GM23338 (cell line): ENCODE results near the gene BCAR3. TPM values are rescaled to one million over a fixed set of nuclear protein-coding genes. Genes with fewer than 3 reads are reported as not detected.

Experiments
- ATAC-seq: fragments of 200-7000 bp; cut with Tn5 transposase; 3 replicates; pipeline ENCODE4 v1.9.1; 2020
- DNase-seq: peaks from one replicate; pipeline ENCODE4 v3.0.0-alpha.2; 2015; ENCODE audit warnings: low spot score
- H2AFZ ChIP-seq: fragments of 200-600 bp; sonication (generic); 2 replicates; pipeline ENCODE4 v1.8.0; 2016; ENCODE audit warnings: antibody characterized with exemption, mild to moderate bottlenecking, moderate library complexity
- H3F3A ChIP-seq: fragments of 200-600 bp; sonication (generic); replicated peaks from 2 replicates; pipeline ENCODE4 v1.8.0; 2017; ENCODE audit warnings: antibody characterized with exemption, mixed run types, low read depth
- H3K27ac ChIP-seq: fragments of 200-600 bp; sonication (generic); 2 replicates; pipeline ENCODE4 v1.6.1; 2016; ENCODE audit warnings: low read depth
- H3K27me3 ChIP-seq: fragments of 200-600 bp; sonication (generic); 2 replicates; pipeline ENCODE4 v1.8.0; 2016; ENCODE audit warnings: mild to moderate bottlenecking, mixed run types, moderate library complexity; ENCODE audit not compliant: insufficient read depth
- H3K36me3 ChIP-seq: fragments of 200-600 bp; sonication (generic); 2 replicates; pipeline ENCODE4 v1.8.0; 2016; ENCODE audit warnings: mild to moderate bottlenecking; ENCODE audit not compliant: insufficient read depth
- H3K4me1 ChIP-seq: fragments of 200-600 bp; sonication (generic); 2 replicates; pipeline ENCODE4 v1.8.0; 2016; ENCODE audit warnings: mild to moderate bottlenecking, moderate library complexity; ENCODE audit not compliant: insufficient read depth
- H3K4me2 ChIP-seq: fragments of 200-600 bp; sonication (generic); 2 replicates; pipeline ENCODE4 v1.7.1; 2017; ENCODE audit warnings: mixed run types
- H3K4me3 ChIP-seq: fragments of 200-600 bp; sonication (generic); 2 replicates; pipeline ENCODE4 v1.6.1; 2016; ENCODE audit warnings: mixed run types
- H3K79me2 ChIP-seq: fragments of 200-600 bp; sonication (generic); replicated peaks from 2 replicates; pipeline ENCODE4 v1.8.0; 2017; ENCODE audit warnings: mild to moderate bottlenecking; ENCODE audit not compliant: insufficient read depth
- H3K9me2 ChIP-seq: fragments of 200-600 bp; sonication (generic); 2 replicates; pipeline ENCODE4 v1.8.0; 2017; ENCODE audit not compliant: insufficient read depth
- H4K20me1 ChIP-seq: fragments of 200-600 bp; sonication (generic); replicated peaks from 2 replicates; pipeline ENCODE4 v1.8.0; 2017; ENCODE audit warnings: mild to moderate bottlenecking; ENCODE audit not compliant: insufficient read depth
- H3K27ac Mint-ChIP-seq: 2 replicates; pipeline ENCODE4 v1.8.0; 2020; ENCODE audit warnings: inconsistent platforms, mild to moderate bottlenecking, moderate library complexity, mixed read lengths
- H3K27me3 Mint-ChIP-seq: 3 replicates; pipeline ENCODE4 v1.8.0; 2022; ENCODE audit warnings: low read depth, mild to moderate bottlenecking, moderate library complexity, mixed read lengths, inconsistent platforms; ENCODE audit not compliant: insufficient read depth, poor library complexity
- H3K36me3 Mint-ChIP-seq: 3 replicates; pipeline ENCODE4 v1.8.0; 2021; ENCODE audit warnings: low read depth, mild to moderate bottlenecking, inconsistent platforms, moderate library complexity, mixed read lengths
- H3K4me1 Mint-ChIP-seq: 3 replicates; pipeline ENCODE4 v1.8.0; 2020; ENCODE audit warnings: mild to moderate bottlenecking, inconsistent platforms, mixed read lengths
- H3K4me3 Mint-ChIP-seq: 3 replicates; pipeline ENCODE4 v1.8.0; 2021; ENCODE audit warnings: moderate library complexity, mild to moderate bottlenecking, inconsistent platforms, mixed read lengths
- H3K9me3 Mint-ChIP-seq: 3 replicates; pipeline ENCODE4 v1.8.0; 2020; ENCODE audit warnings: moderate library complexity, mild to moderate bottlenecking, inconsistent platforms, mixed read lengths
- CREB1 ChIP-seq: fragments of 250-450 bp; sonication (Bioruptor Pico); IDR thresholded peaks from 2 replicates; pipeline ENCODE4 v1.5.0; 2020; ENCODE audit warnings: low read depth, mild to moderate bottlenecking, moderate library complexity
- ETS1 ChIP-seq: IDR thresholded peaks from 2 replicates; pipeline ENCODE4 v1.6.1; 2016; ENCODE audit warnings: antibody characterized with exemption
- EZH2 ChIP-seq: fragments of 200-600 bp; sonication (generic); IDR thresholded peaks from one replicate; pipeline ENCODE4 v1.8.0; 2017; ENCODE audit warnings: antibody characterized with exemption, mild to moderate bottlenecking, low read depth; ENCODE audit not compliant: unreplicated experiment
- EZH2phosphoT487 ChIP-seq: fragments of 200-600 bp; sonication (generic); IDR thresholded peaks from one replicate; pipeline ENCODE4 v1.8.1; 2018; ENCODE audit warnings: antibody characterized with exemption; ENCODE audit not compliant: unreplicated experiment
- JUNB ChIP-seq: IDR thresholded peaks from one replicate; pipeline ENCODE4 v1.6.1; 2016; ENCODE audit warnings: antibody characterized with exemption; ENCODE audit not compliant: unreplicated experiment
- NANOG ChIP-seq: IDR thresholded peaks from 2 replicates; pipeline ENCODE4 v1.6.1; 2016; ENCODE audit warnings: antibody characterized with exemption, borderline replicate concordance
- POLR2AphosphoS5 ChIP-seq: IDR thresholded peaks from 2 replicates; pipeline ENCODE4 v1.6.1; 2016; ENCODE audit warnings: antibody characterized with exemption, low read depth
- STAT1 ChIP-seq: IDR thresholded peaks from one replicate; pipeline ENCODE4 v1.6.1; 2016; ENCODE audit warnings: antibody characterized with exemption; ENCODE audit not compliant: unreplicated experiment
- ZNF114 ChIP-seq: fragments of 250-450 bp; sonication (Bioruptor Pico); IDR thresholded peaks from 2 replicates; pipeline ENCODE4 v1.5.0; 2020; ENCODE audit warnings: mild to moderate bottlenecking, moderate library complexity
- ZNF331 ChIP-seq: fragments of 250-450 bp; sonication (Bioruptor Pico); IDR thresholded peaks from 2 replicates; pipeline ENCODE4 v1.5.0; 2020; ENCODE audit warnings: low read depth, mild to moderate bottlenecking, moderate library complexity
- polyA plus RNA-seq: library from polyadenylated mRNA; unstranded; fragments of >200 nt; fragmentation: Nextera tagmentation; extraction: Ambion mirVana; gene quantifications from 2 replicates; pipeline ENCODE4 v1.2.1, GENCODE V29; 2016
- total RNA-seq: library from RNA; depleted of rRNA; stranded (reverse); fragments of >200 nt; shearing (Covaris generic); gene quantifications from 2 replicates; pipeline ENCODE4 v1.2.3, GENCODE V29; 2014
- TF ChIP-seq, protein P1 (sequence below): fragments of 250-450 bp; sonication (Bioruptor Pico); IDR thresholded peaks from 2 replicates; pipeline ENCODE4 v1.5.0; 2020; ENCODE audit warnings: mild to moderate bottlenecking, moderate library complexity
- TF ChIP-seq, protein P2 (sequence below), 2 experiments: fragments of 200-600 bp in 1 of 2; sonication (generic) in 1 of 2; conservative IDR thresholded peaks; 2 replicates each; pipeline versions ENCODE4 v1.5.1 to v1.6.1; 2016 to 2017; ENCODE audit warnings: antibody characterized with exemption in 2 of 2, low read depth in 2 of 2, mild to moderate bottlenecking in 2 of 2, moderate library complexity in 1 of 2
- TF ChIP-seq, protein P3 (sequence below): IDR thresholded peaks from one replicate; pipeline ENCODE4 v1.6.1; 2018; ENCODE audit warnings: antibody characterized with exemption; ENCODE audit not compliant: unreplicated experiment

The BCAR3 gene
- total and polyA plus RNA-seq, 2 experiments from 2014 or later: 5.5 to 9.7 TPM

DNA sequence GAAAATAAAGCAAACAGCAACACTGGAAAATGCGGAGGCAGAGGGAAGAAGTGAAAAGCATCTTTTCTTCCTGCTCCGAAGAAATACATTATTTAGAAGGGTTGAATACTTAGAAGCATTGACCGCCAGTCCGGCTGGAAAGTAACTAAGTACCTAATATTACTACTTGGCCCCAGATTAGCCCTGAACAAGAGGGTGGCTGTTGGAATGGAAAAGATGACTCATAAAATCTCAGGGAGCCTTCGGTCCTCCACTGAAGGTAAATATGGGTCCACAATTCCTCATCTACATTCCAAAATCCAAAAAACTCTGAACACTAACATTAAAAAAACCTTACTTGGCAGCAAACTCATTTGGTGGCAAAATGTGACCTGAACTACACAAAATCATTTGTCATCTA is 40.1 kb downstream of the BCAR3 start:
- peaks cover 34% of the 10 kb centered on the region for H3K4me1 ChIP-seq
- no peaks in the 10 kb centered on the region for H3K36me3 ChIP-seq
- H2AFZ ChIP-seq: no peak overlapping the region
- no peaks in the 10 kb centered on the region for H4K20me1 ChIP-seq
- DNase-seq (no peak), ATAC-seq (no peak)
- peaks cover 12% of the 10 kb centered on the region for H3K36me3 Mint-ChIP-seq
- peaks cover 50% of the 10 kb centered on the region for H3K4me1 Mint-ChIP-seq
- H3K9me3 Mint-ChIP-seq: no peaks in the 10 kb centered on the region; the same call in 2 of the 3 replicates
- no peak overlapping the region for H3K27ac Mint-ChIP-seq
- H3K27me3 ChIP-seq: no peaks in the 10 kb centered on the region
- H3K4me3 ChIP-seq: no peak overlapping the region
- no peaks in the 10 kb centered on the region for H3K79me2 ChIP-seq
- TF ChIP-seq STAT1 (no peak), ZNF331 (CRISPR knock-in tag) (no peak), JUNB (no peak), CREB1 (CRISPR knock-in tag) (no peak), EZH2 (no peak), POLR2AphosphoS5 (no peak), EZH2phosphoT487 (no peak), NANOG (no peak), ZNF114 (CRISPR knock-in tag) (no peak), ETS1 (no peak)
- TF ChIP-seq, protein P1, sequence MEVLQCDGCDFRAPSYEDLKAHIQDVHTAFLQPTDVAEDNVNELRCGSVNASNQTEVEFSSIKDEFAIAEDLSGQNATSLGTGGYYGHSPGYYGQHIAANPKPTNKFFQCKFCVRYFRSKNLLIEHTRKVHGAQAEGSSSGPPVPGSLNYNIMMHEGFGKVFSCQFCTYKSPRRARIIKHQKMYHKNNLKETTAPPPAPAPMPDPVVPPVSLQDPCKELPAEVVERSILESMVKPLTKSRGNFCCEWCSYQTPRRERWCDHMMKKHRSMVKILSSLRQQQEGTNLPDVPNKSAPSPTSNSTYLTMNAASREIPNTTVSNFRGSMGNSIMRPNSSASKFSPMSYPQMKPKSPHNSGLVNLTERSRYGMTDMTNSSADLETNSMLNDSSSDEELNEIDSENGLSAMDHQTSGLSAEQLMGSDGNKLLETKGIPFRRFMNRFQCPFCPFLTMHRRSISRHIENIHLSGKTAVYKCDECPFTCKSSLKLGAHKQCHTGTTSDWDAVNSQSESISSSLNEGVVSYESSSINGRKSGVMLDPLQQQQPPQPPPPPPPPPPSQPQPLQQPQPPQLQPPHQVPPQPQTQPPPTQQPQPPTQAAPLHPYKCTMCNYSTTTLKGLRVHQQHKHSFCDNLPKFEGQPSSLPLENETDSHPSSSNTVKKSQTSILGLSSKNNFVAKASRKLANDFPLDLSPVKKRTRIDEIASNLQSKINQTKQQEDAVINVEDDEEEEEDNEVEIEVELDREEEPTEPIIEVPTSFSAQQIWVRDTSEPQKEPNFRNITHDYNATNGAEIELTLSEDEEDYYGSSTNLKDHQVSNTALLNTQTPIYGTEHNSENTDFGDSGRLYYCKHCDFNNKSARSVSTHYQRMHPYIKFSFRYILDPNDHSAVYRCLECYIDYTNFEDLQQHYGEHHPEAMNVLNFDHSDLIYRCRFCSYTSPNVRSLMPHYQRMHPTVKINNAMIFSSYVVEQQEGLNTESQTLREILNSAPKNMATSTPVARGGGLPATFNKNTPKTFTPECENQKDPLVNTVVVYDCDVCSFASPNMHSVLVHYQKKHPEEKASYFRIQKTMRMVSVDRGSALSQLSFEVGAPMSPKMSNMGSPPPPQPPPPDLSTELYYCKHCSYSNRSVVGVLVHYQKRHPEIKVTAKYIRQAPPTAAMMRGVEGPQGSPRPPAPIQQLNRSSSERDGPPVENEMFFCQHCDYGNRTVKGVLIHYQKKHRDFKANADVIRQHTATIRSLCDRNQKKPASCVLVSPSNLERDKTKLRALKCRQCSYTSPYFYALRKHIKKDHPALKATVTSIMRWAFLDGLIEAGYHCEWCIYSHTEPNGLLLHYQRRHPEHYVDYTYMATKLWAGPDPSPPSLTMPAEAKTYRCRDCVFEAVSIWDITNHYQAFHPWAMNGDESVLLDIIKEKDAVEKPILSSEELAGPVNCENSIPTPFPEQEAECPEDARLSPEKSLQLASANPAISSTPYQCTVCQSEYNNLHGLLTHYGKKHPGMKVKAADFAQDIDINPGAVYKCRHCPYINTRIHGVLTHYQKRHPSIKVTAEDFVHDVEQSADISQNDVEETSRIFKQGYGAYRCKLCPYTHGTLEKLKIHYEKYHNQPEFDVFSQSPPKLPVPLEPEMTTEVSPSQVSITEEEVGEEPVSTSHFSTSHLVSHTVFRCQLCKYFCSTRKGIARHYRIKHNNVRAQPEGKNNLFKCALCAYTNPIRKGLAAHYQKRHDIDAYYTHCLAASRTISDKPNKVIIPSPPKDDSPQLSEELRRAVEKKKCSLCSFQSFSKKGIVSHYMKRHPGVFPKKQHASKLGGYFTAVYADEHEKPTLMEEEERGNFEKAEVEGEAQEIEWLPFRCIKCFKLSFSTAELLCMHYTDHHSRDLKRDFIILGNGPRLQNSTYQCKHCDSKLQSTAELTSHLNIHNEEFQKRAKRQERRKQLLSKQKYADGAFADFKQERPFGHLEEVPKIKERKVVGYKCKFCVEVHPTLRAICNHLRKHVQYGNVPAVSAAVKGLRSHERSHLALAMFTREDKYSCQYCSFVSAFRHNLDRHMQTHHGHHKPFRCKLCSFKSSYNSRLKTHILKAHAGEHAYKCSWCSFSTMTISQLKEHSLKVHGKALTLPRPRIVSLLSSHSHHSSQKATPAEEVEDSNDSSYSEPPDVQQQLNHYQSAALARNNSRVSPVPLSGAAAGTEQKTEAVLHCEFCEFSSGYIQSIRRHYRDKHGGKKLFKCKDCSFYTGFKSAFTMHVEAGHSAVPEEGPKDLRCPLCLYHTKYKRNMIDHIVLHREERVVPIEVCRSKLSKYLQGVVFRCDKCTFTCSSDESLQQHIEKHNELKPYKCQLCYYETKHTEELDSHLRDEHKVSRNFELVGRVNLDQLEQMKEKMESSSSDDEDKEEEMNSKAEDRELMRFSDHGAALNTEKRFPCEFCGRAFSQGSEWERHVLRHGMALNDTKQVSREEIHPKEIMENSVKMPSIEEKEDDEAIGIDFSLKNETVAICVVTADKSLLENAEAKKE (CRISPR knock-in tag): no peak
- TF ChIP-seq, protein P2, sequence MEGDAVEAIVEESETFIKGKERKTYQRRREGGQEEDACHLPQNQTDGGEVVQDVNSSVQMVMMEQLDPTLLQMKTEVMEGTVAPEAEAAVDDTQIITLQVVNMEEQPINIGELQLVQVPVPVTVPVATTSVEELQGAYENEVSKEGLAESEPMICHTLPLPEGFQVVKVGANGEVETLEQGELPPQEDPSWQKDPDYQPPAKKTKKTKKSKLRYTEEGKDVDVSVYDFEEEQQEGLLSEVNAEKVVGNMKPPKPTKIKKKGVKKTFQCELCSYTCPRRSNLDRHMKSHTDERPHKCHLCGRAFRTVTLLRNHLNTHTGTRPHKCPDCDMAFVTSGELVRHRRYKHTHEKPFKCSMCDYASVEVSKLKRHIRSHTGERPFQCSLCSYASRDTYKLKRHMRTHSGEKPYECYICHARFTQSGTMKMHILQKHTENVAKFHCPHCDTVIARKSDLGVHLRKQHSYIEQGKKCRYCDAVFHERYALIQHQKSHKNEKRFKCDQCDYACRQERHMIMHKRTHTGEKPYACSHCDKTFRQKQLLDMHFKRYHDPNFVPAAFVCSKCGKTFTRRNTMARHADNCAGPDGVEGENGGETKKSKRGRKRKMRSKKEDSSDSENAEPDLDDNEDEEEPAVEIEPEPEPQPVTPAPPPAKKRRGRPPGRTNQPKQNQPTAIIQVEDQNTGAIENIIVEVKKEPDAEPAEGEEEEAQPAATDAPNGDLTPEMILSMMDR (conservative IDR thresholded peaks at IDR 0.05; ENCODE audit: low read depth in 2 of 2): no peak
- TF ChIP-seq, protein P3, sequence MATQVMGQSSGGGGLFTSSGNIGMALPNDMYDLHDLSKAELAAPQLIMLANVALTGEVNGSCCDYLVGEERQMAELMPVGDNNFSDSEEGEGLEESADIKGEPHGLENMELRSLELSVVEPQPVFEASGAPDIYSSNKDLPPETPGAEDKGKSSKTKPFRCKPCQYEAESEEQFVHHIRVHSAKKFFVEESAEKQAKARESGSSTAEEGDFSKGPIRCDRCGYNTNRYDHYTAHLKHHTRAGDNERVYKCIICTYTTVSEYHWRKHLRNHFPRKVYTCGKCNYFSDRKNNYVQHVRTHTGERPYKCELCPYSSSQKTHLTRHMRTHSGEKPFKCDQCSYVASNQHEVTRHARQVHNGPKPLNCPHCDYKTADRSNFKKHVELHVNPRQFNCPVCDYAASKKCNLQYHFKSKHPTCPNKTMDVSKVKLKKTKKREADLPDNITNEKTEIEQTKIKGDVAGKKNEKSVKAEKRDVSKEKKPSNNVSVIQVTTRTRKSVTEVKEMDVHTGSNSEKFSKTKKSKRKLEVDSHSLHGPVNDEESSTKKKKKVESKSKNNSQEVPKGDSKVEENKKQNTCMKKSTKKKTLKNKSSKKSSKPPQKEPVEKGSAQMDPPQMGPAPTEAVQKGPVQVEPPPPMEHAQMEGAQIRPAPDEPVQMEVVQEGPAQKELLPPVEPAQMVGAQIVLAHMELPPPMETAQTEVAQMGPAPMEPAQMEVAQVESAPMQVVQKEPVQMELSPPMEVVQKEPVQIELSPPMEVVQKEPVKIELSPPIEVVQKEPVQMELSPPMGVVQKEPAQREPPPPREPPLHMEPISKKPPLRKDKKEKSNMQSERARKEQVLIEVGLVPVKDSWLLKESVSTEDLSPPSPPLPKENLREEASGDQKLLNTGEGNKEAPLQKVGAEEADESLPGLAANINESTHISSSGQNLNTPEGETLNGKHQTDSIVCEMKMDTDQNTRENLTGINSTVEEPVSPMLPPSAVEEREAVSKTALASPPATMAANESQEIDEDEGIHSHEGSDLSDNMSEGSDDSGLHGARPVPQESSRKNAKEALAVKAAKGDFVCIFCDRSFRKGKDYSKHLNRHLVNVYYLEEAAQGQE: no peak
- H3F3A ChIP-seq: no peaks in the 10 kb centered on the region
- H3K27me3 Mint-ChIP-seq: peaks cover 17% of the 10 kb centered on the region
- no peak overlapping the region for H3K4me2 ChIP-seq
- H3K9me2 ChIP-seq: no peaks in the 10 kb centered on the region
- no peak overlapping the region for H3K27ac ChIP-seq
- no peak overlapping the region for H3K4me3 Mint-ChIP-seq
